K562 (cell line): ENCODE results near the gene HPS1. TPM values are rescaled to one million over a fixed set of nuclear protein-coding genes. Genes with fewer than 3 reads are reported as not detected.

Source experiments
- JUN ChIP-seq, 2 experiments: sonication (generic) in 1 of 2; formaldehyde crosslinking in 1 of 2; IDR thresholded peaks; 2 replicates each; pipeline versions ENCODE4 v1.6.1 to v1.8.0; 2012 to 2022; ENCODE audit warnings: borderline replicate concordance in 2 of 2, mild to moderate bottlenecking in 2 of 2, improper control_type of control experiment in 1 of 2, low read depth in 1 of 2, low read length in 1 of 2, missing genetic modification reagents in 1 of 2
- TCF7L2 ChIP-seq: fragments of 150-350 bp; IDR thresholded peaks from 2 replicates; pipeline ENCODE4 v1.6.1; 2016; ENCODE audit warnings: low read depth, mild to moderate bottlenecking, low read length, moderate library complexity
- polyA plus RNA-seq, 8 experiments: library from polyadenylated mRNA; depleted of rRNA in 4 of 8; stranded (reverse) in 5 of 8; unstranded in 3 of 8; fragments of >200 nt; fragmentation: Nextera tagmentation in 2 of 8; fragmentation: Illumina TruSeq in 1 of 8; extraction: Ambion mirVana in 2 of 8; extraction: Trizol in 1 of 8; gene quantifications; 2 replicates each; pipeline versions ENCODE4 v1.2.1 to v1.2.3, GENCODE V29; 2011 to 2014; ENCODE audit warnings: inconsistent platforms in 1 of 8, missing spikeins in 1 of 8
- total RNA-seq, 7 experiments: library from RNA; depleted of rRNA in 6 of 7; stranded (reverse); fragments of >200 nt in 6 of 7; fragmentation: Illumina TruSeq in 2 of 7; extraction: Trizol in 2 of 7; gene quantifications; 2 replicates each; pipeline versions ENCODE4 v1.2.1 to v1.2.3, GENCODE V29; 2011 to 2021; ENCODE audit warnings: low replicate concordance in 1 of 7
- TF ChIP-seq, protein P1 (sequence below): fragments of 450-650 bp; IDR thresholded peaks from 2 replicates; pipeline ENCODE4 v1.6.1; 2016; ENCODE audit warnings: mild to moderate bottlenecking, moderate library complexity
- TF ChIP-seq, protein P2 (sequence below): fragments of 150-350 bp; IDR thresholded peaks from 2 replicates; pipeline ENCODE4 v1.6.1; 2014; ENCODE audit warnings: low read depth, mild to moderate bottlenecking, low read length, borderline replicate concordance
- TF ChIP-seq, protein P3 (sequence below): fragments of 450-650 bp; formaldehyde crosslinking; IDR thresholded peaks from 2 replicates; pipeline ENCODE4 v1.4.0; 2020; ENCODE audit warnings: mild to moderate bottlenecking, mixed read lengths
- TF ChIP-seq, protein P4 (sequence below): fragments of 200-800 bp; sonication (Bioruptor generic); IDR thresholded peaks from 2 replicates; pipeline ENCODE4 v1.6.1; 2017; ENCODE audit warnings: missing genetic modification characterization, missing compliant biosample characterization

HPS1 gene
- total and polyA plus RNA-seq, 9 of the 15 experiments (the other 6 are each of a cell fraction or from before 2014, with no cell fraction given) = 18.1 to 43.6 (median 26.3) TPM

DNA sequence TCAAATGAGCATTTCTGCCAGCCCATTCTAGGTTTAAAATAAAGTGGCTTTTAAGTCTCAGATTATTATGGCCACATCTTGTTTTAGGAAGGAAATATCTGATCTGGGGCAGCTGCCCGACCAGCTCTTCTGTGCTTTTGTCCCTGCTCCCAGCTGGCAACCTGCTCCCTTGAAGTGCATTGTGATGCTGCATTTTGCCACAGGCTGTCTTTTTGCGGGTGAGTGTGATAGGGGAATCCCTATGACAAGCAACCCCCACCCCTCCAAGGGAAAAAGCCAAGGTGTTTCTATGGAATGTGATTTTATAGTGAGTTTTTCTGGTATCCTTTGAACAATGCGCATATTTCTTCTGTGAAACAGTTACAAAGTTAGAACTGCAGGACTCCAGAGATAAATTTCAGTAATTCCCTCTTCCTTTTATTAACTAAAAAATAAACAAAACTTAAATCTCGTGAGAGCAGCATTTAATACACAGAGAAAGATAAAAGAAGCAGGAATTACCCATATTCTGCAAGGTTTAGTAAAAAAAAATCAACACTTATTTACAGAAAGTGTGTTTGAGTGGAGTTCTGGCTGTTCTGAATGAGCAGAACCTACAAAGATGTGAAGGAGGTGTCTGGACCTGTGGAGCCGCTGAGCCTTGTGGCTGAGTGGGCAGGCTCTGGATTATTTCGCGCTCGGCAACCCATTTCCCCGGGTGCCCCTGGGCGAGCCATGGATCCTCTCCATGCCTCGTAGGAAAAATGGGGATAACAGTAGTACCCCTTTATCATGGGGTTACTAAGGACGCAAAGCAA lies 10.1 kb upstream of the HPS1 start (continued):
- TF ChIP-seq, protein P1, sequence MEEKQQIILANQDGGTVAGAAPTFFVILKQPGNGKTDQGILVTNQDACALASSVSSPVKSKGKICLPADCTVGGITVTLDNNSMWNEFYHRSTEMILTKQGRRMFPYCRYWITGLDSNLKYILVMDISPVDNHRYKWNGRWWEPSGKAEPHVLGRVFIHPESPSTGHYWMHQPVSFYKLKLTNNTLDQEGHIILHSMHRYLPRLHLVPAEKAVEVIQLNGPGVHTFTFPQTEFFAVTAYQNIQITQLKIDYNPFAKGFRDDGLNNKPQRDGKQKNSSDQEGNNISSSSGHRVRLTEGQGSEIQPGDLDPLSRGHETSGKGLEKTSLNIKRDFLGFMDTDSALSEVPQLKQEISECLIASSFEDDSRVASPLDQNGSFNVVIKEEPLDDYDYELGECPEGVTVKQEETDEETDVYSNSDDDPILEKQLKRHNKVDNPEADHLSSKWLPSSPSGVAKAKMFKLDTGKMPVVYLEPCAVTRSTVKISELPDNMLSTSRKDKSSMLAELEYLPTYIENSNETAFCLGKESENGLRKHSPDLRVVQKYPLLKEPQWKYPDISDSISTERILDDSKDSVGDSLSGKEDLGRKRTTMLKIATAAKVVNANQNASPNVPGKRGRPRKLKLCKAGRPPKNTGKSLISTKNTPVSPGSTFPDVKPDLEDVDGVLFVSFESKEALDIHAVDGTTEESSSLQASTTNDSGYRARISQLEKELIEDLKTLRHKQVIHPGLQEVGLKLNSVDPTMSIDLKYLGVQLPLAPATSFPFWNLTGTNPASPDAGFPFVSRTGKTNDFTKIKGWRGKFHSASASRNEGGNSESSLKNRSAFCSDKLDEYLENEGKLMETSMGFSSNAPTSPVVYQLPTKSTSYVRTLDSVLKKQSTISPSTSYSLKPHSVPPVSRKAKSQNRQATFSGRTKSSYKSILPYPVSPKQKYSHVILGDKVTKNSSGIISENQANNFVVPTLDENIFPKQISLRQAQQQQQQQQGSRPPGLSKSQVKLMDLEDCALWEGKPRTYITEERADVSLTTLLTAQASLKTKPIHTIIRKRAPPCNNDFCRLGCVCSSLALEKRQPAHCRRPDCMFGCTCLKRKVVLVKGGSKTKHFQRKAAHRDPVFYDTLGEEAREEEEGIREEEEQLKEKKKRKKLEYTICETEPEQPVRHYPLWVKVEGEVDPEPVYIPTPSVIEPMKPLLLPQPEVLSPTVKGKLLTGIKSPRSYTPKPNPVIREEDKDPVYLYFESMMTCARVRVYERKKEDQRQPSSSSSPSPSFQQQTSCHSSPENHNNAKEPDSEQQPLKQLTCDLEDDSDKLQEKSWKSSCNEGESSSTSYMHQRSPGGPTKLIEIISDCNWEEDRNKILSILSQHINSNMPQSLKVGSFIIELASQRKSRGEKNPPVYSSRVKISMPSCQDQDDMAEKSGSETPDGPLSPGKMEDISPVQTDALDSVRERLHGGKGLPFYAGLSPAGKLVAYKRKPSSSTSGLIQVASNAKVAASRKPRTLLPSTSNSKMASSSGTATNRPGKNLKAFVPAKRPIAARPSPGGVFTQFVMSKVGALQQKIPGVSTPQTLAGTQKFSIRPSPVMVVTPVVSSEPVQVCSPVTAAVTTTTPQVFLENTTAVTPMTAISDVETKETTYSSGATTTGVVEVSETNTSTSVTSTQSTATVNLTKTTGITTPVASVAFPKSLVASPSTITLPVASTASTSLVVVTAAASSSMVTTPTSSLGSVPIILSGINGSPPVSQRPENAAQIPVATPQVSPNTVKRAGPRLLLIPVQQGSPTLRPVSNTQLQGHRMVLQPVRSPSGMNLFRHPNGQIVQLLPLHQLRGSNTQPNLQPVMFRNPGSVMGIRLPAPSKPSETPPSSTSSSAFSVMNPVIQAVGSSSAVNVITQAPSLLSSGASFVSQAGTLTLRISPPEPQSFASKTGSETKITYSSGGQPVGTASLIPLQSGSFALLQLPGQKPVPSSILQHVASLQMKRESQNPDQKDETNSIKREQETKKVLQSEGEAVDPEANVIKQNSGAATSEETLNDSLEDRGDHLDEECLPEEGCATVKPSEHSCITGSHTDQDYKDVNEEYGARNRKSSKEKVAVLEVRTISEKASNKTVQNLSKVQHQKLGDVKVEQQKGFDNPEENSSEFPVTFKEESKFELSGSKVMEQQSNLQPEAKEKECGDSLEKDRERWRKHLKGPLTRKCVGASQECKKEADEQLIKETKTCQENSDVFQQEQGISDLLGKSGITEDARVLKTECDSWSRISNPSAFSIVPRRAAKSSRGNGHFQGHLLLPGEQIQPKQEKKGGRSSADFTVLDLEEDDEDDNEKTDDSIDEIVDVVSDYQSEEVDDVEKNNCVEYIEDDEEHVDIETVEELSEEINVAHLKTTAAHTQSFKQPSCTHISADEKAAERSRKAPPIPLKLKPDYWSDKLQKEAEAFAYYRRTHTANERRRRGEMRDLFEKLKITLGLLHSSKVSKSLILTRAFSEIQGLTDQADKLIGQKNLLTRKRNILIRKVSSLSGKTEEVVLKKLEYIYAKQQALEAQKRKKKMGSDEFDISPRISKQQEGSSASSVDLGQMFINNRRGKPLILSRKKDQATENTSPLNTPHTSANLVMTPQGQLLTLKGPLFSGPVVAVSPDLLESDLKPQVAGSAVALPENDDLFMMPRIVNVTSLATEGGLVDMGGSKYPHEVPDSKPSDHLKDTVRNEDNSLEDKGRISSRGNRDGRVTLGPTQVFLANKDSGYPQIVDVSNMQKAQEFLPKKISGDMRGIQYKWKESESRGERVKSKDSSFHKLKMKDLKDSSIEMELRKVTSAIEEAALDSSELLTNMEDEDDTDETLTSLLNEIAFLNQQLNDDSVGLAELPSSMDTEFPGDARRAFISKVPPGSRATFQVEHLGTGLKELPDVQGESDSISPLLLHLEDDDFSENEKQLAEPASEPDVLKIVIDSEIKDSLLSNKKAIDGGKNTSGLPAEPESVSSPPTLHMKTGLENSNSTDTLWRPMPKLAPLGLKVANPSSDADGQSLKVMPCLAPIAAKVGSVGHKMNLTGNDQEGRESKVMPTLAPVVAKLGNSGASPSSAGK = no peak
- TF ChIP-seq, protein P2, sequence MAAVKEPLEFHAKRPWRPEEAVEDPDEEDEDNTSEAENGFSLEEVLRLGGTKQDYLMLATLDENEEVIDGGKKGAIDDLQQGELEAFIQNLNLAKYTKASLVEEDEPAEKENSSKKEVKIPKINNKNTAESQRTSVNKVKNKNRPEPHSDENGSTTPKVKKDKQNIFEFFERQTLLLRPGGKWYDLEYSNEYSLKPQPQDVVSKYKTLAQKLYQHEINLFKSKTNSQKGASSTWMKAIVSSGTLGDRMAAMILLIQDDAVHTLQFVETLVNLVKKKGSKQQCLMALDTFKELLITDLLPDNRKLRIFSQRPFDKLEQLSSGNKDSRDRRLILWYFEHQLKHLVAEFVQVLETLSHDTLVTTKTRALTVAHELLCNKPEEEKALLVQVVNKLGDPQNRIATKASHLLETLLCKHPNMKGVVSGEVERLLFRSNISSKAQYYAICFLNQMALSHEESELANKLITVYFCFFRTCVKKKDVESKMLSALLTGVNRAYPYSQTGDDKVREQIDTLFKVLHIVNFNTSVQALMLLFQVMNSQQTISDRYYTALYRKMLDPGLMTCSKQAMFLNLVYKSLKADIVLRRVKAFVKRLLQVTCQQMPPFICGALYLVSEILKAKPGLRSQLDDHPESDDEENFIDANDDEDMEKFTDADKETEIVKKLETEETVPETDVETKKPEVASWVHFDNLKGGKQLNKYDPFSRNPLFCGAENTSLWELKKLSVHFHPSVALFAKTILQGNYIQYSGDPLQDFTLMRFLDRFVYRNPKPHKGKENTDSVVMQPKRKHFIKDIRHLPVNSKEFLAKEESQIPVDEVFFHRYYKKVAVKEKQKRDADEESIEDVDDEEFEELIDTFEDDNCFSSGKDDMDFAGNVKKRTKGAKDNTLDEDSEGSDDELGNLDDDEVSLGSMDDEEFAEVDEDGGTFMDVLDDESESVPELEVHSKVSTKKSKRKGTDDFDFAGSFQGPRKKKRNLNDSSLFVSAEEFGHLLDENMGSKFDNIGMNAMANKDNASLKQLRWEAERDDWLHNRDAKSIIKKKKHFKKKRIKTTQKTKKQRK = no peak
- TF ChIP-seq TCF7L2 (no peak), JUN (IDR thresholded peaks at IDR 0.05; ENCODE audit: borderline replicate concordance, low read depth, low read length) (no peak), JUN (CRISPR knock-in tag; IDR thresholded peaks at IDR 0.05; ENCODE audit: borderline replicate concordance) (no peak)
- TF ChIP-seq, protein P3, sequence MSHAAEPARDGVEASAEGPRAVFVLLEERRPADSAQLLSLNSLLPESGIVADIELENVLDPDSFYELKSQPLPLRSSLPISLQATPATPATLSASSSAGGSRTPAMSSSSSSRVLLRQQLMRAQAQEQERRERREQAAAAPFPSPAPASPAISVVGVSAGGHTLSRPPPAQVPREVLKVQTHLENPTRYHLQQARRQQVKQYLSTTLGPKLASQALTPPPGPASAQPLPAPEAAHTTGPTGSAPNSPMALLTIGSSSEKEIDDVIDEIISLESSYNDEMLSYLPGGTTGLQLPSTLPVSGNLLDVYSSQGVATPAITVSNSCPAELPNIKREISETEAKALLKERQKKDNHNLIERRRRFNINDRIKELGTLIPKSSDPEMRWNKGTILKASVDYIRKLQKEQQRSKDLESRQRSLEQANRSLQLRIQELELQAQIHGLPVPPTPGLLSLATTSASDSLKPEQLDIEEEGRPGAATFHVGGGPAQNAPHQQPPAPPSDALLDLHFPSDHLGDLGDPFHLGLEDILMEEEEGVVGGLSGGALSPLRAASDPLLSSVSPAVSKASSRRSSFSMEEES (CRISPR knock-in tag) = no peak
- TF ChIP-seq, protein P4, sequence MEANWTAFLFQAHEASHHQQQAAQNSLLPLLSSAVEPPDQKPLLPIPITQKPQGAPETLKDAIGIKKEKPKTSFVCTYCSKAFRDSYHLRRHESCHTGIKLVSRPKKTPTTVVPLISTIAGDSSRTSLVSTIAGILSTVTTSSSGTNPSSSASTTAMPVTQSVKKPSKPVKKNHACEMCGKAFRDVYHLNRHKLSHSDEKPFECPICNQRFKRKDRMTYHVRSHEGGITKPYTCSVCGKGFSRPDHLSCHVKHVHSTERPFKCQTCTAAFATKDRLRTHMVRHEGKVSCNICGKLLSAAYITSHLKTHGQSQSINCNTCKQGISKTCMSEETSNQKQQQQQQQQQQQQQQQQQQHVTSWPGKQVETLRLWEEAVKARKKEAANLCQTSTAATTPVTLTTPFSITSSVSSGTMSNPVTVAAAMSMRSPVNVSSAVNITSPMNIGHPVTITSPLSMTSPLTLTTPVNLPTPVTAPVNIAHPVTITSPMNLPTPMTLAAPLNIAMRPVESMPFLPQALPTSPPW (CRISPR knock-in tag) = no peak
